Muscle of arm (tissue), 12 donors: ENCODE measurements around the gene PLXNA4. TPM values are rescaled to one million over a fixed set of nuclear protein-coding genes. Genes with fewer than 3 reads are reported as not detected.
A peak's percentile ranks its signal among the peaks of the same experiment; 100 is the strongest.

Experiments
- DNase-seq: peaks from one replicate; pipeline ENCODE4 v3.0.0-alpha.2; 2013
- polyA plus RNA-seq, 12 donors: library from polyadenylated mRNA; unstranded; fragments of 120-200 nt; gene quantifications; one replicate each; pipeline ENCODE4 v1.2.1, GENCODE V29; 2013; ENCODE audit not compliant: insufficient read length in 12 of 12

PLXNA4 gene
- polyA plus RNA-seq, 12 donors = 1.8 to 8.4 (median 4.5) TPM; not detected in 1

DNA sequence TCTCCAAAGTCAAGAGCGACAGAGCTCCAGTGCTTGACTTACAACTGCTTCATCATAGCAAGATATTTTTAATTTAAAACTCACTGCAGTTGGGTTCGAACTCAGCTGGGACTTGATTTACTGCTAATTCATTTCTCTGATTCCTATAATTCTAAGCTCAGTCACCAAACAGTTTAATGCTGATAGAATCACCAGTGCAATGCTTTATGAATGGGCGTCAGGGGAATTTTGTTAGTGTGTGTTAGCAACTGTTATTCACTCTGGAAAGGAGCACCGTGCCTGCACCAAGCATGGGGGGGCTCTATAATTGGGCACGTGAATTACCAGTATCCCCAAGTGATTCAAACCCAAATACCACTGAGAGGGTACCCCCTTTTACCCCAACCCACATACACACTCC is 10.4 kb downstream of the PLXNA4 start:
- DNase-seq = no peak

GRCh38 chr7:132565441-132565840 is 10.8 kb downstream of the PLXNA4 start:
- DNase-seq = no peak

- DNase-seq = no peak
Measured at GRCh38 chr7:132564849-132565248, 11.4 kb downstream of the PLXNA4 start.

- no peak for DNase-seq
Measured at GRCh38 chr7:132564090-132564489, 12.2 kb downstream of the PLXNA4 start.

- DNase-seq = no peak
Measured at GRCh38 chr7:132562690-132563089, 13.6 kb downstream of the PLXNA4 start.

GRCh38 chr7:132561763-132562162 is 14.5 kb downstream of the PLXNA4 start:
- DNase-seq = no peak

GRCh38 chr7:132560825-132561529 is 15.3 kb downstream of the PLXNA4 start:
- DNase-seq = no peak

GRCh38 chr7:132560105-132560504 is 16.2 kb downstream of the PLXNA4 start:
- DNase-seq = no peak

DNA sequence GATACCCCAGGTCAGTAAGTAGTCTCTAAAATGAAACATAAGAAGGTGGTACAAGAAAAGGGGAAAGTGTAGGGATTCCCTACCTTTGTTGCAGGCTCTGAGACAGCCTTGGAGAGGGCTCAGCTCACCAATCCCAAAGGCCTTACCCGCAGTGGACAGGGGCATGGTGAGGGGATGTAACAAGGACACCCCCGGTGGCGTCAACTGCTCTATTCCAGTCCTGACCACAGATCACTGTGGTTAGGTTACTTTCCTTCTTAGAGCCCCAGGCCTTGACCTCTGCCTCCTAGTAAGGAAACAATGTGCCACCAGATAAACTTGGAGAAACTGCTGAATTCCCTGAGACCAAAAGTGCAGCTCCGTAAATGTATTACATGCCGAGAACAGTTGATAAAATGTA is 17.5 kb downstream of the PLXNA4 start:
- DNase-seq = no peak

DNA sequence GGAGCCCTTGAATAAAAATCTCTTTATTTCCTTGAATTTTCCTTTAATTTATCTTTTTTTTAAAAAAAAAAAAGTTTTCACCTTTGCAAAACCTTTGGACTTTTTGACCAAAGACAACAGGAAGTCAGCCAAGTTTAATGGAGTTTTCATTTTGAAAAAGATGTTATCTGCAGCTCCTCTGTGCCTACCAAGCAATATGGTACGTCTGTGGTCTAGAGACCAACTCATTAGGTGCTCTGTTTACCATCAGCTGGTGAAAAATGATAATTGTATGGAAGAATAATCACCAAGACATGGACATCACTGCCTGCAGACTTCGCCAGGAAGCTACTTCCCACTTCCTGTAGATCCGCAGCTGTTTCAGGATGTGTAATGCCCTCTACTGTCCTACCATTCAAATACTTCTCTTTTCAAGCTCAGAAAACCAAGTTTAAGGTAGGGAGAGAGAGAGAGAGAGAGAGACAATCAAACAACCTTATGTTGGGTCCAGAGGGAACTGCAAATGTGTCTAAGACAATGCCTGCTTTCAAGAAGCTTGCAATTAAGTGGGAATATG is 18.7 kb downstream of the PLXNA4 start:
- no peak for DNase-seq

GRCh38 chr7:132554446-132554845 is 21.8 kb downstream of the PLXNA4 start:
- DNase-seq = no peak

GRCh38 chr7:132553031-132553430 is 23.2 kb downstream of the PLXNA4 start:
- DNase-seq = no peak

GRCh38 chr7:132551886-132552285 is 24.4 kb downstream of the PLXNA4 start:
- DNase-seq = no peak

DNA sequence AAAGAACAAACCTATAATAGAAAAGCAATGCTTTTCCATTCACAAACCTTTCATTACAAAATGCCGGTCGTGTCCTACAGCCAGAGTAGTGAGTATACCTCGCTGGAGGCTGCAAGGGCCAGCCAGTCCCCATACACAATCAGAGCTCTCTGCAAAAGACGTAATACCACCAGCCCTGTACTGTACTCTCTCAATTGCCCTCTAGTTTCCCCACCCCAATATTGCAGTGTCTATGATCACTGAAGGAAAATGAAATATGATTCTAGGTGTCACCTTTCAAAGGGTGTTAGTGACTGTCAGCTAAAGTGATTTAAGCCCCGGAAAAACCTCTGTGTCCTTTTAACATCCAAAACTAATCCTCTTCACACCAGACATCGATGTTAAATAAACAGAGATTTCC is 24.8 kb downstream of the PLXNA4 start:
- no peak for DNase-seq

DNA sequence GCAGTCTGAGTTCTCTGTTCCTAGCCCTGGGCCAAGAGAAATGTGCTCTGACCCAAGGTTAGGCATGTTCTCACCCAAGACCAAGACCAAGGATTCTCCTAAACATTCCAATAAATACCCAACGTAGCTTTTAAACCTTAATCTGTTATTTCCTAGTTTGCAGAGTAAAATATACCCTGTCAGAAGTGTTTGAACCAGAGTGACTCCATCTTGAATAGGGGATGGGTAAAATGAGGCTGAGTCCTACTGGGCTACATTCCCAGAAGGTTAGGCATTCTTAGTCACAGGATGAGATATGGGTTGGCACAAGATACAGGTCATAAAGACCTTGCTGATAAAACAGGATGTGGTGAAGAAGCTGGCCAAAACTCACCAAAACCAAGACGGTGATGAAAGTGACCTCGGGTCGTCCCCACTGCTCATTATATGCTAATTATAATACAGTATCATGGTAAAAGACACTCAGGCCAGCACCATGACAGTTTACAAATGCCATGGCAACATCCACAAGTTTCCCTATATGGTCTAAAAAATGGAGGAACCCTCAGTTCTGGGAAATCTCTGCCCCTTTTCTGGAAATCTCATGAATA is 27.7 kb downstream of the PLXNA4 start:
- DNase-seq = no peak

- no peak for DNase-seq
Measured at GRCh38 chr7:132547821-132548220, 28.4 kb downstream of the PLXNA4 start.

DNA sequence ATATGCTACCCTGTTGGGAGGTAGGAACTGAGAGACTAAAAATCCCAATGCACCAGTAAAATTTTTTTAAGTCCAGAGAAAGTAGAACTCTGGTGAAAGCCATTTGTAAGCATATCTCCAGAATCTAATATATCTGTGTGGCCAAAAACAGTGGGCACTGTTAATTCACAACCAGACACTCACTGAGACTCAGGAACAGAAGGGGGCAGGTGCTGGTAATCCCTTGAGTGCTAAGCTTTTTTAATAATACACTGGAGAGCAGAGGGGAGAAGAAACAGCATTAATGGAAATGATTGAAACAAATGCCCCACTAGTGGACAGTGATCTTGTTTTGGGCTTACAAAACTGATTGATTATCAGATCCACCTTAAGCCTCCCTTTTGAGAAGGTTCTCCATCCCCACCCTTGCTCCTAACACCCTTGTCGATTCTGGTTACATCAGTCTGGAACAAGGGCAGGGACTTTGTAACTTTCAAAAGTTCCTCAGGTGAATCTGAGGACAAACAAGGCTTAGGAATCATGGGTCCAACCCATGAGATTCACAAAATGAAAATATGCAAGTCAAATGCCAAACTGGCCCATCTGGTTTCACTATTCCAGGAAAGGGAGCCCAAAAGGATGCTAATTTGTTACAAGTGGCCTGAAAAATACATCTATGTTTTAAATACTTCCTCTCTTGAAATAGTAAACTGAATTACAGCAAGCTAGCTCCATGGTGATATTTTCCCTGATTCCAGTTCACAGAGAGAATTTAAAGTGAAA is 29.7 kb downstream of the PLXNA4 start:
- DNase-seq = peak; percentile 31

- DNase-seq = no peak
Measured at GRCh38 chr7:132545756-132546155, 30.5 kb downstream of the PLXNA4 start.

GRCh38 chr7:132544999-132545398 is 31.3 kb downstream of the PLXNA4 start:
- no peak for DNase-seq

GRCh38 chr7:132544025-132544424 is 32.2 kb downstream of the PLXNA4 start:
- DNase-seq = no peak

GRCh38 chr7:132542895-132543294 is 33.4 kb downstream of the PLXNA4 start:
- no peak for DNase-seq

- DNase-seq = no peak
Measured at GRCh38 chr7:132541656-132542055, 34.6 kb downstream of the PLXNA4 start.
